ENCODE data around the gene ZNF473. TPM values are rescaled to one million over a fixed set of nuclear protein-coding genes. Genes with fewer than 3 reads are reported as not detected.
A peak's percentile ranks its signal among the peaks of the same experiment; 100 is the strongest.
"Not testable (repeated sequence)": the region's sequence is repeated elsewhere in the genome, so short reads cannot be mapped to it uniquely, and the experiment has no call there.

Gene ZNF473
- total RNA-seq, 1 donor from 2014 or later: 7.3 TPM

DNA sequence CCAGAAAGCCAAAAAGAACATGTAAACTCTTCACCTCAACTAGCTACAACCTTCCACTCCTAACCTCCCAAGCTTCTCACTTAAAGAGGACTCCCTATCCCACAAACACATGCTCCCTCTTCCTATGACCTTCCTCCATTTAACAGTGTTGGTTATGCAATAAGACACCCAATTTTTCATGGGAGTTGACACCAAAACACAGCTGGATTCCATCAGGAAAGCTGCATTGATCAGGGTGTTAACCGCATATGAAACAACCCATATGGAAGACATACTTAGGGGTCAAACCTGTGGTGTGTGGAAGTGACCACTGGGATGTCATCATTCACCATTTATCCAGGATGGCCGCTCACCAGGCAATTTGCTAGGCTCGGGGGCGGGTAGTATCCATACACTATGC is 21.9 kb downstream of the ZNF473 start:
- DNase-seq (ENCODE audit: low read depth, low spot score): no peak

DNA sequence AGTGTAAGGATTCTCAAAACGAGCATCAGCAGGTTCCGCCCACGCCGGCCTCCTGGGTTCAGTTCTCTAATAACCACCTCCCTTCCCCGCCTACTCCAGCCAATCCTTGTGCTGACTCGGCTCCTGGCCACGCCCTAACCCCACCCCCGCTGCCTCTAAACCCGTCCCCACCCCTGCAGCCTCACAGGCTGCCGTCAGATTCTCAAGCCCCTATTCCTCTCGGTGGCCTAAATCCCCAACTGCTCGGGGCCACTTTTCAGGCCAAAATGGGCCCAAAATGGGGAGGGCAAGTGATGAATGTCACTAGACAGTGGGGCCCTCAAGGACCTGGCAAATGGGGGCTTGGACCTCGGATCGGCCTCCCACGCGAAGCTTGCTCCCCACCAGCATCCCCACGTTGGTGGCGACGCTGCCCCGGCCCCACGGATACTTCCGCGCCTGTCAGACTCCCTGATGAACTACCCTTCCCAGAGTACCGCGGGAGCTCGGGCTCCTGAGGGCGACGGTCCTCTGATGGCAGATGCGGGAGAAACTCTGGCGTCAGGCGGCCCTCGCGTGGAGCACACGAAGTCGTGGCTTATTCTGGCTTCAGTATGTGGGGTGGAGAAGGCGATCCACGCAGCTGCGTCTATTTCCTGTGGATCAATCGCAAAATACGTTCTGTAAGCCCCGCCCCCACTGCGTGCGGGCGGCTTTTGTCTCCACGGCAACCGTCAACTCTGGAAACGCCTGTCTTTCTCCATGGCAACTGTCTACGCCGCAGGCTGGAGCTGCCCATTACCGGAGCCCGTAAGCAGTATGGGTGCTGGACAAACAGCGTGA is 24.8 kb downstream of the ZNF473 start:
- peak; percentile 8 for DNase-seq (ENCODE audit: low read depth, low spot score)

DNA sequence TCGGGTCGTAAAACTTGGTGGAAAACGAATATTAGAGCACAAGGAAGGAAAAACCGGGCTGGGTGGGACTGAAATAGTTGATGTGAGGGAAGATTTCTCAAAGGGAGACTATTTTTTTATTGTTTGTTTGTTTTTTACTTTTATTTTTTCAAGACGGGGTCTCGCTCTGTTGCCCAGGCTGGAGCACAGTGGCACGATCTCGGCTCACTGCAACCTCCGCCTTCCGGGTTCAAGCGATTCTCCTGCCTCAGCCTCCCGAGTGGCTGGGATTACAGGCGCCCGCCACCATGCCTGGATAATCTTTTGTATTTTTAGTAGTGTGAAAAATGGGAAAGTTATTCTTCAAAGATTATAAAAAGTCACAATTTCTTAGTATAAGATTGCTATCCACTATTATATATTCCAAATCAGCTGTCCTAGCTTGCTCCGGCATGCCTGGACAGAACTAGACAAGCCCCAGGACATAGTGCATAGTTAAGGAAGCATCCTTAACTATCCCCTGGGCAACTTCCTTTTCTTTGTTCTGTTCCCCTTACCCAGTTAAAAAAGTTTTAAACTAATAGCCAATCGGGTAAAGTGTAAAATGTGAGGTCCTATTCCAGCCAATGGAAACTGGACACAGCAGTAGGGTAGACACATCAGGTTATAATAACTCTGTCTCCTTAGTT is 25.6 kb downstream of the ZNF473 start:
- not testable (repeated sequence) for DNase-seq (ENCODE audit: low read depth, low spot score)

DNA sequence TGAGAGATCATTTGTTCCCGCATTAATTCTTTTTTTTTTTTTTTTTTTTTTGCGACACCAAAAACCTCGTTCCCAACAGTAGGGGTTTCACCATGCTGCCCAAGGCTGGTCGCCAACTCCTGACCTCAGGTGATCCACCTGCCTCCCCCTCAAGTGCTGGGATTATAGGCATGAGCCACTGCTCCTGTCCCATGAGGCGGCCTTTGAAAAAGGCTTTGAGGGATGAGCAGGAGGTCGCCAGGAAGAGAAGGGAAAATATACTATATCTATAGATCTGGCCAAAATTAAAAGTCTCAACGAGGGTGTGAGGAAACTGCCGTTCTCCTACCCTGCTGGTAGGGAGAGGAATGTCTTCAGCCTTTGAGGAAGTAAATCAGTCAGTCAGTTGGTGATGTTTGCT is 26.2 kb downstream of the ZNF473 start:
- no peak for DNase-seq (ENCODE audit: low read depth, low spot score)

DNA sequence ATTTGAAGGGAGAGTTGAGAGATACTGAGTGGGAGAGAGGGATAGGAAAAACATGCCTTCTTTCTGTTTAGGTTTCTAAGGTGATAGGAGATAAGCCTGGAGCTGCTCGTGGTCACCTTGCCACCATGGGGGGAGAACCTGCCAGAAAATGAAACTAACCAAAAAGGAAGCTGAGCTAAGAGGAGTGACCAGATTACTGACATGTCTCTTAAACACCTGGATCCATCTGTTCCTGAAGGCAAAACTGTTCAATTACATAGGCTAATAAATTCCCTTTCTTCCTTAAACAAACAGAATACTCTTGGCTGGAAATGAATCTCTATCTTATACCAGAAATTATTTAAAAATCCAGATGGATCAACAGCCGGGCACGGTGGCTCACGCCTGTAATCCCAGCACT is 27.3 kb downstream of the ZNF473 start:
- DNase-seq (ENCODE audit: low read depth, low spot score): no peak

DNA sequence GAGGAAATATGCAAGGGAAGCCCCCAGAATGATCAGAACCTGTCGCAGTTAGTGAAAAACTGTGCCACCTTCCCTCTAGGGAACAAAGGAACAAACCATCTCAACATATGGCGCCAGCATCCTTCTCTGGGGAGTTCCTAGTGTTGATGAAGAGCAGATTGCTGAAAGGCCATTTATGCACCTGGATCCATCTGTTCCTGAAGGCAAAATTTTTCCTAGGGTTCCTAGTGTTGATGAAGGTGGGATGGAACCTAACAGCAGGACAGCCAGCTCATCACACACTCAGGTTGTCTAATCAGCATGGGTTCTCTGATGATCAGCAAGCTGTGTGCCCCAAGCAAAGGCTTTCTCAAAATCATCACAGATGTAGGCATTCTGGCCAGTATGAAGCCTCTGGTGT is 32.6 kb downstream of the ZNF473 start:
- DNase-seq (ENCODE audit: low read depth, low spot score): no peak

DNA sequence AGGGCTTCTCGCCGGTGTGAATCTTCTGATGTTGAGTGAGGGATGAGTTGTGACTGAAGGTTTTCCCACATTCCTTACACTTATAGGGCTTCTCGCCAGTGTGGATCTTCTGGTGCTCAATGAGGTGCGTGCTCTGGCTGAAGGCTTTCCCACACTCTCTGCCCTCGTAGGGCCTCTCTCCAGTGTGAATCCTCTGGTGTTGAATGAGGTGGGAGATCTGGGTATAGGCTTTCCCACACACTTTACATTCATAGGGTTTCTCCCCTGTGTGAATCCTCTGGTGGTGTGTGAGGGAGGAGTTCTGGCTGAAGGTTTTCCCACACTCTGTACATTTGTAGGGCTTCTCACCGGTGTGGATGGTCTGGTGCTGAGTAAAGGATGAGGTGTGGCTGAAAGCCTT is 33.2 kb downstream of the ZNF473 start:
- no peak for DNase-seq (ENCODE audit: low read depth, low spot score)

DNA sequence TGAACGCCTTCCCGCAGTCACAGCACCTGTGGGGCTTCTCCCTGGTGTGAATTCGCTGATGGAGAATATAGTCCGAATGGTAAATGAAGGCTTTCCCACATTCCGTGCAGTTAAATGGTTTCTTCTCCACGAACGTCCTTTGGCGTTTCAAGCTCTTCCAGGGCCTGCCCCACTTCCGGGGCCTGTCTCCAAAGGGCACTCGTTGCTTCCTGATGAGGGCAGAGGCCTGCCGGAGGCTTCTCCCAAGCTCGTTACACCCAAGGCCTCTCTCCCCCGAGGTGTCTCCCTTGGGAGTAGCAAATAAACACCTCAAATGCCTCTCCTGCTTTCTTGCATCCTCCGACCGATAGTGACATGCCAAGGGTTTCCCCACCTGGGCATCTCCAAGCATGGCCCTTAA is 34.3 kb downstream of the ZNF473 start:
- DNase-seq (ENCODE audit: low read depth, low spot score): no peak

DNA sequence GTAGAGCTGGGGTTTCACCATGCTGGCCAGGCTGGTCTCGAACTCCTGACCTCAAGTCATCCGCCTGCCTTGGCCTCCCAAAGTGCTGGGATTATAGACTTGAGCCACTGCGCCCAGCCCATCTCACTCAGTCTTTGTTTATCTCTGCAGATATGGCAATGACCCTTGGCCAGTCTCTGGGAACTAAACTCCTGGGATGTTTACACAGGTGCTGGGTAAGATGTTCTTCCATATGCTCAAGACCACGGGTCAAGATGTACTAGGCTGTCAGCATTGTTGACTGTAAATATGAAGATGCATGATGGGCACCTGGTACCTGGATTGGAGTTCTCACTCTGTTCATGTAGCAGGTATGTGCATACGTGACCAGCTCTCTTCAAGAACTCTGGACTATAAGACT is 35.8 kb downstream of the ZNF473 start:
- no peak for DNase-seq (ENCODE audit: low read depth, low spot score)

DNA sequence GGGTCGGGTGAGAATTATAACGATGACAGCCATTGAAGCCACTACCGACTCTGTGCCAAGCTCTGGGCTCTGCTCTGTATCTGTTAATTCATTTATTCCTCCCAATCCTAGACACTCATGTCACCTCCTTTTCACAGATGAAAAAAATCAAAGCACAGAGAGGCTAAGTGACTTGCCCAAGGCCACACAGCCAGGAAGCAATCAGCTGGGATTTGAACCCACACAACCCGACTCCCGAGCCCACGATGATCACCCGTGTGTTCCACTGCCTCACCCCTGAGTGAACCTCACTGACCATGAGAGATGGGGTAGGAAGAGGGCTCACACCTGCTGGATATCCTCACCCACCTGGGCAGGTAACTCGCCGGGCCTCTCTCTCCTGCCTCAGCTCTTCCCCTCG is 40.1 kb downstream of the ZNF473 start:
- no peak for DNase-seq (ENCODE audit: low read depth, low spot score)

DNA sequence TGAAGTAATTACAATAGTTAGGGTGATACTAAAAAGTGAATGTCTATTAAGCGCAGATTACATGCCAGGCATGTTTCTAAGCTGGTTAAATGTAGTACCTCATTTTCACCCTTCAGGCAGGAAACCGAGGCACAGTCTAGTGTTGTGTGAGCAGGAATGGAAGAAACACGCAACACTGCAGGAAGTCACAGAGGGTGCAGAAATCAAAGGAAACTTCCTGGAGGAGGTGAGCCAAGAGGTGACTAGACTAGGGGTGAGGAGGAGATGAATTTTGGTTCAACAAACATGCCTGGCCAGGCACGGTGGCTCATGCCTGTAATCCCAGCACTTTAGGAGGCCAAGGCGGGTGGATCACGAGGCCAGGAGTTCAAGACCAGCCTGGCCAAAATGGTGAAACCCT is 41.8 kb downstream of the ZNF473 start:
- no peak for DNase-seq (ENCODE audit: low read depth, low spot score)

DNA sequence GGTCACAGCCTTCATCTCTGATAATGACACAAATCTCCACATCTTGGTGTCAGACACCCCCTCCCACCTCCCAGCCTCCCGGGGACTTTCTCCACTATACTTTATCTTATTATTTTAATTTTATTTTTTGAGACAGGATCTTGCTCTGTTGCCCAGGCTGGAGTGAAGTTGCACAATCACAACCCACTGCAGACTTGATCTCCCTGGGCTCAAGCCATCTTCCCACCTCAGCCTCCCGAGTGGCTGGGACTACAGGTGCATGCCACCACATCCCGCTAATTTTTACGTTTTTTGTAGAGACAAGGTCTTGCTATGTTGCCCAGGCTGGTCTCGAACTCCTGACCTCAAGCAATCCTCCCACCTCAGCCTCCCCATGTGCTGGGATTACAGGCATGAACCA is 42.6 kb downstream of the ZNF473 start:
- DNase-seq (ENCODE audit: low read depth, low spot score): not testable (repeated sequence)

DNA sequence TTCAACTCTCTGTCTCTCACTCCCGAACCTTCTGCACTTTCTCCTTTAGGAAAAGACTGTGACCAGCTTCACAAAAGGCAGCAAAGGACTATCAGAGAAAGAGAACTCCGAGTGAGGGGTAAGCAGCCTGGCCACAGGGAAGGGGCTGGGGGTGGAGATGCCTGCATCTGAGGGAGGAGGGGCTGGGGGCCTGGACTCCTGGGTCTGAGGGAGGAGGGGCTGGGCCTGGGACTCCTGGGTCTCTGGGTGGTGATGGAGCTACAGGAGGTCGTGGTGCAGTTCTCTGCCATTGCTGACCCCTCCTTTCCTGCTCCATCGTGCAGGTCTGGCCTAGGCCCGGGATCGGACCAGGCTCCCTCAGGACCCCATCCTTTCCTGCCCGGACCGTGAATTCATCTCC is 49.3 kb downstream of the ZNF473 start:
- not testable (repeated sequence) for DNase-seq (ENCODE audit: low read depth, low spot score)

DNA sequence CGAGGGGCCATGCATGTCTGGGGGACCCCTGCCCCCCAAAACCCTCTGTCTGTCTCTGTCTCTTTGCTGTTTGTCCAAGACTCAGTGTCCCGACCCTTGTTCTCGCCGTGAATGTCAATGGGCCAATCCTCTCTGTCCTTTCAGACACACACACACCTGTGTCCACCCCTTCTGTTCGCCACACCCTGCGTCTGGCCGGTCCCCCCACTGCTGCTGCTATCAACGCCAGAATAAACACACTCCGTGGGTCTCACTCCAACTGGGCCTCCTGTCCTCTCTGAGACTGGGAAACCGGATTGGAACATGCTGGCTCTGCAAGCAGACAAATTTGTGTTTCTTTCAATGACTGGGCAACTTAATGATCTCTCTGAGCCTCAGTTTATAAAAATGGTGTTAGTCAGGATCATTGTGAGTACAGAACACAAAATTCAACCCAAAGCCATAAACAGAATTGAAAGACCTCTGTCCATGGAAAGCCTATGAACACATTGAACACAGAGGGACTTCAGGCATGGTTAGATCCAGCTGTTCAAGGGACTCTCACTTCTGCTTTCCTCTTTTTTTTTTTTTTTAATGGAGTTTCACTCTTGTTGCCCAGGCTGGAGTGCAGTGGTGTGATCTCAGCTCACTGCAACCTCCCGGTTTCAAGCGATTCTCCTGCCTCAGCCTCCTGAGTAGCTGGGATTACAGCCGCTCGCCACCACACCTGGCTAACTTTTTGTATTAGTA is 50.0 kb downstream of the ZNF473 start:
- DNase-seq (ENCODE audit: low read depth, low spot score): not testable (repeated sequence)

DNA sequence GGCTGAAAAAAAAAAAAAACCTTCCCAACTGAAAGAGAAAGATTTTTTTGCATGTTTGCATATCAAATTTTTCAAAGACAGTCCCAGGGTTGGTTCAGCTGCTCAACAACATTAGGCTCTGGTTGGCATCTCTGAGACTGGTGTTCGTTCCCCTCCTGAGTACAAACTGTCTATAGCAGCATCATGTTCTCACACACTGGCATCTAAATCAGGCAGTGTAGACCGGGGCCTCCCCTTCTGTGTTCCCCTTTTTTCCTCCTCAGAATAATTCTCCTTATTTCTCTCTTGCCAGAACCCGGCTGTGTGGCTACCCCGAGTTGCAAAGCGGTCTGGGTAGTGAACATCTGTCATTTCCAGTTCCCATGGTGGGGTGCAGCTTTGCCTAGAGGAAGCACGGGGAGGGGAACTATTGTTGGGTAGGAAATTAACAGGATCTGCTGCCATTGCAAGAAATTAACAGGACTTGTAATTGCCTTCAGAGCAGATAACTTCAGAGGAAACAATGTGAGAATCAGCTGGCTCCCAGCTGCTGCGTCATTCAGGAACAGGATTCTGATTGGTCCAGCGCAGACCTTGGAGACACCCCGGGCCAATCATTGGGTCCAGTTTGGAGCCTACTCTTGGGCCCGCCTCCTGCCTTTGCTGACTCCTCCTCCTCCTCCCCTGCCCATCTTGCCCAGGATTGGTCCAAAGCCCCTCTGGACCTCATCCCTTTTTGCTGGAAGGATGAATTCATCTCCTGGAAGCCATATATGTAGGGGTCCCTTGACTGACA is 51.0 kb downstream of the ZNF473 start:
- DNase-seq (ENCODE audit: low read depth, low spot score): not testable (repeated sequence)

DNA sequence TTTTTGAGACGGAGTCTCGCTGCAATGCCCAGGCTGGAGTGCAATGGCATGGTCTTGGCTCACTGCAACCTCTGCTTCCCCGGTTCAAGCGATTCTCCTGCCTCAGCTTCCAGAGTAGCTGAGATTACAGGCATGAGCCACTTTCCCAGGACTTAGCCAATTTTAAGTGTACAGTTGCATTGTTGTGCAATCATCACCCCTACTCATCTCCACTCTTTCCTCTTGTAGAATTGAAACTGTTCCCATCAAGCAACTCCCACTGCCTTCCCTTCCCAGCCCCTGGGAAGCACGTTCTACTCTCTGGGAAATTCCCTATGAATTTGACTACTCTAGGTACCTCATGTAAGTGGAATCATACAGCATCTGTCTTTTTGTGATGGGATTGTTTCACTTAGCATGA is 53.2 kb downstream of the ZNF473 start:
- DNase-seq (ENCODE audit: low read depth, low spot score): not testable (repeated sequence)

DNA sequence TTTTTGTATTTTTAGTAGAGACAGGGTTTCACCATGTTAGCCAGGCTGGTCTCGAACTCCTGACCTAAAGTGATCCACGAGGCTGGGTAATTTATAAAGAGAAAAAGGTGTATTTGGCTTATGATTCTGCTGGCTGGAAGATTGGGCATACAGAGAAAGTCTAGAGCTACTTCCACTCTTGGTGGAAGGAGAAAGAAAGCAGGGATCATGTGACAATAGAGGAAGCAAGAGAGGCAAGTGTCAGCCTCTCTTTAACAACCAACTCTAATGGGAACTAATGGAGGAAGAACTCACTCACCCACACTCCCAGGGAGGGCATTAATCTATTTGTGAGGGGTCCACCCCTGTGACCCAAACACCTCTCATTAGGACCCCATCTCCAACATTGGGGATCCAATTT is 58.6 kb downstream of the ZNF473 start:
- not testable (repeated sequence) for DNase-seq (ENCODE audit: low read depth, low spot score)

DNA sequence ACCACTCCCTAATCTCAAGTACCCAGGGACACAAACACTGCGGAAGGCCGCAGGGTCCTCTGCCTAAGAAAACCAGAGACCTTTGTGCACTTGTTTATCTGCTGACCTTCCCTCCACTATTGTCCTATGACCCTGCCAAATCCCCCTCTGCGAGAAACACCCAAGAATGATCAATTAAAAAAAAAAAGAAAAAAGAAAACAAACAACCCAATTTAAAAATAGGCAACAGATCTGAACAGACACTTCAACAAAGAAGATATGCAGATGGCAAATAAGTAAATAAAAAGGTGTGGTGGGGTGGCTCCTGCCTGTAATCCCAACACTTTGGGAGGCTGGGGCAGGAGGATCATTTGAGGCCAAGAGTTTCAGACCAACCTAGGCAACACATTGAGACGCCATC is 61.3 kb downstream of the ZNF473 start:
- DNase-seq (ENCODE audit: low read depth, low spot score): not testable (repeated sequence)

DNA sequence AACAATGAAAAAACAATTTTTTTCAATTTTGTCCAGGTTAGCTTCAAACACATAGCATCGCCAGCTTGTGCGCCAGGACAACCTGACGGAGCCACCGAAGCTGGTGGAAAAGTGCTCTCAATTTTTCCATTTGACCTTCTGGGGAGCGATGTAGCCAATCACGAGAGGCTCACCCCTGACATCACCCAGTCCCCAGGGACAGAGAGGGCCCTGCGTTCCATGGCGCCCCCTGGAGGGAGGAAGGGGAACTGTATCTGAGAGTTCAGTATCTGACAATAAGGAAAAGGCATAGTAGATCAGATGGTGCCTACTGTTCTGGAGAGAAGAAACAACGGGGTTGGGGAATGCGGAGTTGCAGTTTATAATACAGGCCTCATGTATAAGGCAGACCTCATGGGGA is 64.9 kb downstream of the ZNF473 start:
- not testable (repeated sequence) for DNase-seq (ENCODE audit: low read depth, low spot score)

DNA sequence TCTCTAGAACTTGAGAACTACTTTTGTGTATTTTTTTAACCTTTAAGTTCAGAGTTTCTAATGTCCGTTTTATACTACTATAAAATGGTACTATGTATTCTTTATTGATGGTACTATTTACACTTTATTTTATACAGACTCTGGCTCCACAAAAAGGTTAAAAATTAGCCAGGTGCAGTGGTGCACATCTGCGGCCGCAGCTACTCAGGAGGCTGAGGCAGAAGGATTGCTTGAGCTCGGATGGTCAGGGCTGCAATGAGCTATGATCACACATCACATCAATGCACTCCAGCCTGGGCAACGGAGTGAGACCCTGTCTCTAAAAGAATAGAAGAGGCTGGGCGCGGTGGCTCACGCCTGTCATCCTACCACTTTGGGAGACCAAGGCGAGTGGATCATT is 66.0 kb downstream of the ZNF473 start:
- DNase-seq (ENCODE audit: low read depth, low spot score): not testable (repeated sequence)

DNA sequence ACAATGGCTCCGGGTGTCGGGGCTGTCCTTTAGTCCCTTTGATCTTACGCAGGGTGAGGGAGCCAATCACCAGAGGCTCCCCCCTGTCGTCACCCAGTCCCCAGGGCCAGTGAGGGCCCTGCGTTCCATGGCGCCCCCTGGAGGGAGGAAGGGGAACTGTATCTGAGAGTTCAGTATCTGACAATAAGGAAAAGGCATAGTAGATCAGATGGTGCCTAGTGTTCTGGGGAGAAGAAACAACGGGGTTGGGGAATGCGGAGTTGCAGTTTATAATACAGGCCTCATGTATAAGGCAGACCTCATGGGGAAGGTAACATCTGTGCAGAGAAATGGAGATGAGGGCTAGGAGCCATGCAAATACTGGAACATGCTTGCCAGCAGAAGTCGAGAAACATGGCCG is 66.8 kb downstream of the ZNF473 start:
- not testable (repeated sequence) for DNase-seq (ENCODE audit: low read depth, low spot score)
